OCI-LY1 (cell line): ENCODE data around the gene HOXB13.
"Not testable (repeated sequence)": the region's sequence is repeated elsewhere in the genome, so short reads cannot be mapped to it uniquely, and the experiment has no call there.

Experiments used
- H2AFZ ChIP-seq: fragments of 200-600 bp; sonication (generic), shearing (Covaris generic); 2 replicates; pipeline ENCODE4 v1.6.0; 2014; ENCODE audit warnings: antibody characterized with exemption, mild to moderate bottlenecking, low read length
- H3F3A ChIP-seq: fragments of 200-600 bp; sonication (generic), shearing (Covaris generic); 2 replicates; pipeline ENCODE4 v1.6.0; 2014; ENCODE audit warnings: mild to moderate bottlenecking, antibody characterized with exemption, low read length, moderate library complexity; ENCODE audit not compliant: insufficient read depth
- H3K27ac ChIP-seq: fragments of 200-600 bp; sonication (generic); 2 replicates; pipeline ENCODE4 v1.5.1; 2014; ENCODE audit warnings: low read length, mixed run types, mild to moderate bottlenecking, low read depth; ENCODE audit not compliant: poor library complexity, severe bottlenecking
- H3K27me3 ChIP-seq: fragments of 200-600 bp; sonication (generic); 2 replicates; pipeline ENCODE4 v1.6.0; 2014; ENCODE audit warnings: antibody characterized with exemption, mild to moderate bottlenecking, low read length, moderate library complexity; ENCODE audit not compliant: insufficient read depth
- H3K36me3 ChIP-seq: fragments of 200-600 bp; sonication (generic); 2 replicates; pipeline ENCODE4 v1.6.1; 2014; ENCODE audit warnings: mild to moderate bottlenecking, antibody characterized with exemption, low read length, moderate library complexity, mixed read lengths; ENCODE audit not compliant: insufficient read depth
- H3K4me1 ChIP-seq: fragments of 200-600 bp; sonication (generic); 2 replicates; pipeline ENCODE4 v1.5.1; 2014; ENCODE audit warnings: mild to moderate bottlenecking, low read length, moderate library complexity; ENCODE audit not compliant: insufficient read depth, severe bottlenecking
- H3K4me2 ChIP-seq: fragments of 200-600 bp; sonication (generic), shearing (Covaris generic); 2 replicates; pipeline ENCODE4 v1.6.1; 2014; ENCODE audit warnings: low read length
- H3K4me3 ChIP-seq: fragments of 200-600 bp; sonication (generic); 2 replicates; pipeline ENCODE4 v1.5.1; 2014; ENCODE audit warnings: low read length, low read depth, mild to moderate bottlenecking, mixed read lengths; ENCODE audit not compliant: poor library complexity, severe bottlenecking
- H3K79me2 ChIP-seq: fragments of 200-600 bp; shearing (Covaris generic); 2 replicates; pipeline ENCODE4 v1.6.1; 2016; ENCODE audit warnings: mixed run types, low read length, mixed read lengths; ENCODE audit not compliant: insufficient read depth
- H3K9ac ChIP-seq: fragments of 200-600 bp; sonication (generic), shearing (Covaris generic); 2 replicates; pipeline ENCODE4 v1.6.1; 2014; ENCODE audit warnings: mild to moderate bottlenecking, low read length, mixed read lengths
- H3K9me2 ChIP-seq: fragments of 200-600 bp; sonication (generic), shearing (Covaris generic); 2 replicates; pipeline ENCODE4 v1.6.1; 2014; ENCODE audit warnings: low read depth, mild to moderate bottlenecking, low read length, mixed read lengths
- H3K9me3 ChIP-seq: fragments of 200-600 bp; shearing (Covaris generic); 2 replicates; pipeline ENCODE4 v1.6.1; 2014; ENCODE audit warnings: low read length, mixed read lengths
- H4K20me1 ChIP-seq: fragments of 200-600 bp; sonication (generic), shearing (Covaris generic); 2 replicates; pipeline ENCODE4 v1.6.0; 2016; ENCODE audit warnings: mild to moderate bottlenecking, low read length; ENCODE audit not compliant: insufficient read depth
- CTCF ChIP-seq: fragments of 200-600 bp; sonication (generic), shearing (Covaris generic); IDR thresholded peaks from 2 replicates; pipeline ENCODE4 v1.5.1; 2017; ENCODE audit warnings: mild to moderate bottlenecking, antibody characterized with exemption, low read length, moderate library complexity, mixed read lengths
- EZH2 ChIP-seq: fragments of 200-600 bp; sonication (generic), shearing (Covaris generic); IDR thresholded peaks from 2 replicates; pipeline ENCODE4 v1.8.0; 2017; ENCODE audit warnings: borderline replicate concordance, mixed run types, mild to moderate bottlenecking, antibody characterized with exemption, low read length, moderate library complexity, mixed read lengths

HOXB13 gene

GRCh38 chr17:48718761-48719641 lies 9.5 kb downstream of the HOXB13 start:
- Histone ChIP-seq H3K27me3 (no peaks in the 10 kb centered on the region), H3K36me3 (no peaks in the 10 kb centered on the region), H2AFZ (no peak overlapping the region), H3K79me2 (no peaks in the 10 kb centered on the region), H4K20me1 (no peaks in the 10 kb centered on the region), H3F3A (no peaks in the 10 kb centered on the region), H3K9me2 (no peaks in the 10 kb centered on the region), H3K4me2 (no peak overlapping the region), H3K9me3 (no peaks in the 10 kb centered on the region), H3K27ac (no peak overlapping the region), H3K4me1 (no peaks in the 10 kb centered on the region), H3K9ac (no peak overlapping the region), H3K4me3 (no peak overlapping the region)
- TF ChIP-seq EZH2 (no peak), CTCF (no peak)

- Histone ChIP-seq H3K9me3 (no peaks in the 10 kb centered on the region), H3K9me2 (no peaks in the 10 kb centered on the region), H3F3A (no peaks in the 10 kb centered on the region), H3K27ac (no peak overlapping the region), H3K4me2 (no peak overlapping the region), H3K36me3 (no peaks in the 10 kb centered on the region), H3K79me2 (no peaks in the 10 kb centered on the region), H3K4me3 (no peak overlapping the region), H3K9ac (no peak overlapping the region), H3K4me1 (no peaks in the 10 kb centered on the region), H3K27me3 (no peaks in the 10 kb centered on the region), H4K20me1 (no peaks in the 10 kb centered on the region), H2AFZ (no peak overlapping the region)
- TF ChIP-seq CTCF (no peak), EZH2 (no peak)
Observed at GRCh38 chr17:48718227-48718760, 10.3 kb downstream of the HOXB13 start.

- no peak overlapping the region for H3K27ac ChIP-seq
- no peak for TF ChIP-seq EZH2
- TF ChIP-seq CTCF = no peak
- no peak overlapping the region for H3K4me3 ChIP-seq
- H3K79me2 ChIP-seq = no peaks in the 10 kb centered on the region
- no peaks in the 10 kb centered on the region for H3K27me3 ChIP-seq
- H3F3A ChIP-seq = no peaks in the 10 kb centered on the region
- H2AFZ ChIP-seq = no peak overlapping the region
- no peak overlapping the region for H3K9ac ChIP-seq
- no peaks in the 10 kb centered on the region for H3K9me3 ChIP-seq
- no peaks in the 10 kb centered on the region for H3K36me3 ChIP-seq
- no peak overlapping the region for H3K4me2 ChIP-seq
- no peaks in the 10 kb centered on the region for H3K9me2 ChIP-seq
- no peaks in the 10 kb centered on the region for H3K4me1 ChIP-seq
- no peaks in the 10 kb centered on the region for H4K20me1 ChIP-seq
Observed at GRCh38 chr17:48717367-48718226, 11.0 kb downstream of the HOXB13 start.

GRCh38 chr17:48716549-48716948 lies 12.0 kb downstream of the HOXB13 start:
- not testable (repeated sequence) for H3K27me3 ChIP-seq, H3K9me2 ChIP-seq, H4K20me1 ChIP-seq, H2AFZ ChIP-seq, H3F3A ChIP-seq, H3K9ac ChIP-seq, H3K36me3 ChIP-seq, H3K27ac ChIP-seq, H3K79me2 ChIP-seq, H3K4me2 ChIP-seq, H3K4me1 ChIP-seq, H3K4me3 ChIP-seq, H3K9me3 ChIP-seq
